ENCODE results near the gene SDK1. TPM values are rescaled to one million over a fixed set of nuclear protein-coding genes. Genes with fewer than 3 reads are reported as not detected.

The SDK1 gene
- total and polyA plus RNA-seq, 2 experiments from 2014 or later: 2.1 to 10.0 TPM

DNA sequence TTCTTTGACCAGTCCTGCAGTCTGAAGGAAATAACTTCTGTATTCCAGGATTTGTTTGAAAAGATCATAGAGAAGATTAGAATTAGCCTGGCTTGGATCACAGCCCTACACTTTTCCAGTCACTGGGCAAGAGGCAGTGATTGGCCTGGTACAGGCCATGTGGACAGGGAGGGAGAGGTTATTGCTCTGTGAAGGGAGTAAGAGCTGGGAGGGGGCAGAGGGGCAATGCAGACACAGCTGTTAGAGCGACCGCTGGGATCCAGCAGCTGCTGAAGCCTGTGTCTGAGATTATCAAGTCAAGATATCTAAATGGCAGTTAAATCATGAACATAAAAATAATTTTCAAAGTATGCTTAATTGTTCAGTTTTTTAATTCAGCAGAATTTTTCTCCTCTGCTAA, 257.3 kb downstream of the SDK1 start:
- H3K36me3 ChIP-seq (ENCODE audit: insufficient read depth): no peaks in the 10 kb centered on the region
- H4K20me1 ChIP-seq (replicated peaks; ENCODE audit: insufficient read depth): no peaks in the 10 kb centered on the region
- H3K4me3 Mint-ChIP-seq: no peak overlapping the region
- no peaks in the 10 kb centered on the region for H3K27me3 ChIP-seq (ENCODE audit: insufficient read depth)
- peak; percentile 63 for ATAC-seq
- H3K4me2 ChIP-seq: no peak overlapping the region
- TF ChIP-seq, protein P1, sequence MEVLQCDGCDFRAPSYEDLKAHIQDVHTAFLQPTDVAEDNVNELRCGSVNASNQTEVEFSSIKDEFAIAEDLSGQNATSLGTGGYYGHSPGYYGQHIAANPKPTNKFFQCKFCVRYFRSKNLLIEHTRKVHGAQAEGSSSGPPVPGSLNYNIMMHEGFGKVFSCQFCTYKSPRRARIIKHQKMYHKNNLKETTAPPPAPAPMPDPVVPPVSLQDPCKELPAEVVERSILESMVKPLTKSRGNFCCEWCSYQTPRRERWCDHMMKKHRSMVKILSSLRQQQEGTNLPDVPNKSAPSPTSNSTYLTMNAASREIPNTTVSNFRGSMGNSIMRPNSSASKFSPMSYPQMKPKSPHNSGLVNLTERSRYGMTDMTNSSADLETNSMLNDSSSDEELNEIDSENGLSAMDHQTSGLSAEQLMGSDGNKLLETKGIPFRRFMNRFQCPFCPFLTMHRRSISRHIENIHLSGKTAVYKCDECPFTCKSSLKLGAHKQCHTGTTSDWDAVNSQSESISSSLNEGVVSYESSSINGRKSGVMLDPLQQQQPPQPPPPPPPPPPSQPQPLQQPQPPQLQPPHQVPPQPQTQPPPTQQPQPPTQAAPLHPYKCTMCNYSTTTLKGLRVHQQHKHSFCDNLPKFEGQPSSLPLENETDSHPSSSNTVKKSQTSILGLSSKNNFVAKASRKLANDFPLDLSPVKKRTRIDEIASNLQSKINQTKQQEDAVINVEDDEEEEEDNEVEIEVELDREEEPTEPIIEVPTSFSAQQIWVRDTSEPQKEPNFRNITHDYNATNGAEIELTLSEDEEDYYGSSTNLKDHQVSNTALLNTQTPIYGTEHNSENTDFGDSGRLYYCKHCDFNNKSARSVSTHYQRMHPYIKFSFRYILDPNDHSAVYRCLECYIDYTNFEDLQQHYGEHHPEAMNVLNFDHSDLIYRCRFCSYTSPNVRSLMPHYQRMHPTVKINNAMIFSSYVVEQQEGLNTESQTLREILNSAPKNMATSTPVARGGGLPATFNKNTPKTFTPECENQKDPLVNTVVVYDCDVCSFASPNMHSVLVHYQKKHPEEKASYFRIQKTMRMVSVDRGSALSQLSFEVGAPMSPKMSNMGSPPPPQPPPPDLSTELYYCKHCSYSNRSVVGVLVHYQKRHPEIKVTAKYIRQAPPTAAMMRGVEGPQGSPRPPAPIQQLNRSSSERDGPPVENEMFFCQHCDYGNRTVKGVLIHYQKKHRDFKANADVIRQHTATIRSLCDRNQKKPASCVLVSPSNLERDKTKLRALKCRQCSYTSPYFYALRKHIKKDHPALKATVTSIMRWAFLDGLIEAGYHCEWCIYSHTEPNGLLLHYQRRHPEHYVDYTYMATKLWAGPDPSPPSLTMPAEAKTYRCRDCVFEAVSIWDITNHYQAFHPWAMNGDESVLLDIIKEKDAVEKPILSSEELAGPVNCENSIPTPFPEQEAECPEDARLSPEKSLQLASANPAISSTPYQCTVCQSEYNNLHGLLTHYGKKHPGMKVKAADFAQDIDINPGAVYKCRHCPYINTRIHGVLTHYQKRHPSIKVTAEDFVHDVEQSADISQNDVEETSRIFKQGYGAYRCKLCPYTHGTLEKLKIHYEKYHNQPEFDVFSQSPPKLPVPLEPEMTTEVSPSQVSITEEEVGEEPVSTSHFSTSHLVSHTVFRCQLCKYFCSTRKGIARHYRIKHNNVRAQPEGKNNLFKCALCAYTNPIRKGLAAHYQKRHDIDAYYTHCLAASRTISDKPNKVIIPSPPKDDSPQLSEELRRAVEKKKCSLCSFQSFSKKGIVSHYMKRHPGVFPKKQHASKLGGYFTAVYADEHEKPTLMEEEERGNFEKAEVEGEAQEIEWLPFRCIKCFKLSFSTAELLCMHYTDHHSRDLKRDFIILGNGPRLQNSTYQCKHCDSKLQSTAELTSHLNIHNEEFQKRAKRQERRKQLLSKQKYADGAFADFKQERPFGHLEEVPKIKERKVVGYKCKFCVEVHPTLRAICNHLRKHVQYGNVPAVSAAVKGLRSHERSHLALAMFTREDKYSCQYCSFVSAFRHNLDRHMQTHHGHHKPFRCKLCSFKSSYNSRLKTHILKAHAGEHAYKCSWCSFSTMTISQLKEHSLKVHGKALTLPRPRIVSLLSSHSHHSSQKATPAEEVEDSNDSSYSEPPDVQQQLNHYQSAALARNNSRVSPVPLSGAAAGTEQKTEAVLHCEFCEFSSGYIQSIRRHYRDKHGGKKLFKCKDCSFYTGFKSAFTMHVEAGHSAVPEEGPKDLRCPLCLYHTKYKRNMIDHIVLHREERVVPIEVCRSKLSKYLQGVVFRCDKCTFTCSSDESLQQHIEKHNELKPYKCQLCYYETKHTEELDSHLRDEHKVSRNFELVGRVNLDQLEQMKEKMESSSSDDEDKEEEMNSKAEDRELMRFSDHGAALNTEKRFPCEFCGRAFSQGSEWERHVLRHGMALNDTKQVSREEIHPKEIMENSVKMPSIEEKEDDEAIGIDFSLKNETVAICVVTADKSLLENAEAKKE (CRISPR knock-in tag; IDR thresholded peaks at IDR 0.05): no peak
- no peak for TF ChIP-seq POLR2AphosphoS5 (IDR thresholded peaks at IDR 0.05; ENCODE audit: low read depth)
- H3K4me1 Mint-ChIP-seq: peaks cover 17% of the 10 kb centered on the region
- DNase-seq (ENCODE audit: low spot score): no peak
- H3K79me2 ChIP-seq (replicated peaks; ENCODE audit: insufficient read depth): no peaks in the 10 kb centered on the region
- H3K27me3 Mint-ChIP-seq (ENCODE audit: insufficient read depth, low read depth, poor library complexity): peaks cover 3% of the 10 kb centered on the region
- H3K9me2 ChIP-seq (ENCODE audit: insufficient read depth): 0 out of 2 replicates have a peak, but pooled peaks cover 3% of the 10 kb centered on the region
- H3K4me1 ChIP-seq (ENCODE audit: insufficient read depth): peaks cover 4% of the 10 kb centered on the region; the same call in 1 of the 2 replicates
- no peaks in the 10 kb centered on the region; the same call in 1 of the 3 replicates for H3K36me3 Mint-ChIP-seq (ENCODE audit: low read depth)
- no peak overlapping the region for H2AFZ ChIP-seq
- peaks cover 3% of the 10 kb centered on the region; the same call in 1 of the 3 replicates for H3K9me3 Mint-ChIP-seq
- no peak overlapping the region for H3K27ac Mint-ChIP-seq
- no peak overlapping the region for H3K27ac ChIP-seq (ENCODE audit: low read depth)
- H3F3A ChIP-seq (replicated peaks; ENCODE audit: low read depth): no peaks in the 10 kb centered on the region
- H3K4me3 ChIP-seq: no peak overlapping the region

GRCh38 chr7:3559278-3559677, 258.2 kb downstream of the SDK1 start:
- H3K4me1 ChIP-seq (ENCODE audit: insufficient read depth): no peaks in the 10 kb centered on the region
- Mint-ChIP-seq H3K27me3 (ENCODE audit: insufficient read depth, low read depth, poor library complexity) (no peaks in the 10 kb centered on the region), H3K4me3 (no peak overlapping the region), H3K27ac (no peak overlapping the region), H3K9me3 (peaks cover 3% of the 10 kb centered on the region; the same call in 1 of the 3 replicates), H3K4me1 (peaks cover 14% of the 10 kb centered on the region), H3K36me3 (ENCODE audit: low read depth) (no peaks in the 10 kb centered on the region; the same call in 1 of the 3 replicates)
- DNase-seq (ENCODE audit: low spot score) (no peak), ATAC-seq (no peak)
- no peaks in the 10 kb centered on the region for H3F3A ChIP-seq (replicated peaks; ENCODE audit: low read depth)
- no peaks in the 10 kb centered on the region for H3K79me2 ChIP-seq (replicated peaks; ENCODE audit: insufficient read depth)
- H3K4me3 ChIP-seq: no peak overlapping the region
- H3K27ac ChIP-seq (ENCODE audit: low read depth): no peak overlapping the region
- H4K20me1 ChIP-seq (replicated peaks; ENCODE audit: insufficient read depth): no peaks in the 10 kb centered on the region
- H3K9me2 ChIP-seq (ENCODE audit: insufficient read depth): 0 out of 2 replicates have a peak, but pooled peaks cover 3% of the 10 kb centered on the region
- no peak overlapping the region for H3K4me2 ChIP-seq
- no peak overlapping the region for H2AFZ ChIP-seq
- no peaks in the 10 kb centered on the region for H3K27me3 ChIP-seq (ENCODE audit: insufficient read depth)
- no peaks in the 10 kb centered on the region for H3K36me3 ChIP-seq (ENCODE audit: insufficient read depth)
- TF ChIP-seq STAT1 (IDR thresholded peaks at IDR 0.05; ENCODE audit: unreplicated experiment) (no peak), CREB1 (CRISPR knock-in tag; IDR thresholded peaks at IDR 0.05; ENCODE audit: low read depth) (no peak), EZH2phosphoT487 (IDR thresholded peaks at IDR 0.05; ENCODE audit: unreplicated experiment) (no peak), ZNF114 (CRISPR knock-in tag; IDR thresholded peaks at IDR 0.05) (no peak), EZH2 (IDR thresholded peaks at IDR 0.05; ENCODE audit: low read depth, unreplicated experiment) (no peak), NANOG (IDR thresholded peaks at IDR 0.05; ENCODE audit: borderline replicate concordance) (no peak)
- TF ChIP-seq, protein P2, sequence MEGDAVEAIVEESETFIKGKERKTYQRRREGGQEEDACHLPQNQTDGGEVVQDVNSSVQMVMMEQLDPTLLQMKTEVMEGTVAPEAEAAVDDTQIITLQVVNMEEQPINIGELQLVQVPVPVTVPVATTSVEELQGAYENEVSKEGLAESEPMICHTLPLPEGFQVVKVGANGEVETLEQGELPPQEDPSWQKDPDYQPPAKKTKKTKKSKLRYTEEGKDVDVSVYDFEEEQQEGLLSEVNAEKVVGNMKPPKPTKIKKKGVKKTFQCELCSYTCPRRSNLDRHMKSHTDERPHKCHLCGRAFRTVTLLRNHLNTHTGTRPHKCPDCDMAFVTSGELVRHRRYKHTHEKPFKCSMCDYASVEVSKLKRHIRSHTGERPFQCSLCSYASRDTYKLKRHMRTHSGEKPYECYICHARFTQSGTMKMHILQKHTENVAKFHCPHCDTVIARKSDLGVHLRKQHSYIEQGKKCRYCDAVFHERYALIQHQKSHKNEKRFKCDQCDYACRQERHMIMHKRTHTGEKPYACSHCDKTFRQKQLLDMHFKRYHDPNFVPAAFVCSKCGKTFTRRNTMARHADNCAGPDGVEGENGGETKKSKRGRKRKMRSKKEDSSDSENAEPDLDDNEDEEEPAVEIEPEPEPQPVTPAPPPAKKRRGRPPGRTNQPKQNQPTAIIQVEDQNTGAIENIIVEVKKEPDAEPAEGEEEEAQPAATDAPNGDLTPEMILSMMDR (conservative IDR thresholded peaks at IDR 0.05; ENCODE audit: low read depth in 2 of 2): no peak
- TF ChIP-seq, protein P3, sequence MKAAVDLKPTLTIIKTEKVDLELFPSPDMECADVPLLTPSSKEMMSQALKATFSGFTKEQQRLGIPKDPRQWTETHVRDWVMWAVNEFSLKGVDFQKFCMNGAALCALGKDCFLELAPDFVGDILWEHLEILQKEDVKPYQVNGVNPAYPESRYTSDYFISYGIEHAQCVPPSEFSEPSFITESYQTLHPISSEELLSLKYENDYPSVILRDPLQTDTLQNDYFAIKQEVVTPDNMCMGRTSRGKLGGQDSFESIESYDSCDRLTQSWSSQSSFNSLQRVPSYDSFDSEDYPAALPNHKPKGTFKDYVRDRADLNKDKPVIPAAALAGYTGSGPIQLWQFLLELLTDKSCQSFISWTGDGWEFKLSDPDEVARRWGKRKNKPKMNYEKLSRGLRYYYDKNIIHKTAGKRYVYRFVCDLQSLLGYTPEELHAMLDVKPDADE (IDR thresholded peaks at IDR 0.05): no peak

Data from GM23338 (cell line).